Panc1 (cell line): ENCODE results near the gene HS6ST3.

Source experiments
- POLR2AphosphoS5 ChIP-seq: IDR thresholded peaks from 2 replicates; pipeline ENCODE4 v1.6.1; 2012; ENCODE audit warnings: mild to moderate bottlenecking, low read depth, low read length, moderate library complexity
- SIN3A ChIP-seq: IDR thresholded peaks from 2 replicates; pipeline ENCODE4 v1.6.1; 2012; ENCODE audit warnings: low read depth, mild to moderate bottlenecking, low read length, moderate library complexity, borderline replicate concordance; ENCODE audit not compliant: insufficient read depth
- TCF7L2 ChIP-seq: IDR thresholded peaks from 2 replicates; pipeline ENCODE4 v1.6.1; 2011; ENCODE audit warnings: mild to moderate bottlenecking, low read depth, low read length, inconsistent platforms
- TF ChIP-seq, protein P1 (sequence below): fragments of 450-650 bp; IDR thresholded peaks from 2 replicates; pipeline ENCODE4 v1.5.1; 2017; ENCODE audit warnings: mild to moderate bottlenecking
- TF ChIP-seq, protein P2 (sequence below), 2 experiments: IDR thresholded peaks; 2 replicates each; pipeline ENCODE4 v1.6.1; 2011 to 2012; ENCODE audit warnings: low read depth in 2 of 2, control low read depth in 1 of 2, low read length in 1 of 2, mild to moderate bottlenecking in 1 of 2, moderate library complexity in 1 of 2; ENCODE audit not compliant: insufficient read depth in 1 of 2

DNA sequence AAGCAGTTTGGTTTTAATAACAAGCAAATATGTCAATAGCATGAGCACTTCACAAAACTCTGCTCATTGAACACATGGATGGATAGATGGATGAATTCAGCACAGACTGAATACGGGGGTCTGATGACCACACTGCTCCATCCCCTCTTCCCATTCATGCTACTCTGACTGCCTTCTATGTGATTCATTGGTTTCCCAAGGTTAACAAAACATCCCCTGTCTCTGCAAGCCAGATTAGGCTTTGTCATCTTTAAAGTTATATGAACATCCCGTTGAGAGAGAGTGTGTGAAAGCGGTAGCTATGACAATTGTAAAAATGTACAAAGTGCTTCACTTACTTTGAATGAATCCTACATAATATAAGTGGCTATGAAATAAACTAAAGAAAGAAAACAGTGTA is 651.9 kb downstream of the HS6ST3 start:
- TF ChIP-seq, protein P1, sequence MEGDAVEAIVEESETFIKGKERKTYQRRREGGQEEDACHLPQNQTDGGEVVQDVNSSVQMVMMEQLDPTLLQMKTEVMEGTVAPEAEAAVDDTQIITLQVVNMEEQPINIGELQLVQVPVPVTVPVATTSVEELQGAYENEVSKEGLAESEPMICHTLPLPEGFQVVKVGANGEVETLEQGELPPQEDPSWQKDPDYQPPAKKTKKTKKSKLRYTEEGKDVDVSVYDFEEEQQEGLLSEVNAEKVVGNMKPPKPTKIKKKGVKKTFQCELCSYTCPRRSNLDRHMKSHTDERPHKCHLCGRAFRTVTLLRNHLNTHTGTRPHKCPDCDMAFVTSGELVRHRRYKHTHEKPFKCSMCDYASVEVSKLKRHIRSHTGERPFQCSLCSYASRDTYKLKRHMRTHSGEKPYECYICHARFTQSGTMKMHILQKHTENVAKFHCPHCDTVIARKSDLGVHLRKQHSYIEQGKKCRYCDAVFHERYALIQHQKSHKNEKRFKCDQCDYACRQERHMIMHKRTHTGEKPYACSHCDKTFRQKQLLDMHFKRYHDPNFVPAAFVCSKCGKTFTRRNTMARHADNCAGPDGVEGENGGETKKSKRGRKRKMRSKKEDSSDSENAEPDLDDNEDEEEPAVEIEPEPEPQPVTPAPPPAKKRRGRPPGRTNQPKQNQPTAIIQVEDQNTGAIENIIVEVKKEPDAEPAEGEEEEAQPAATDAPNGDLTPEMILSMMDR = no peak
- TF ChIP-seq SIN3A = no peak
- TF ChIP-seq, protein P2, sequence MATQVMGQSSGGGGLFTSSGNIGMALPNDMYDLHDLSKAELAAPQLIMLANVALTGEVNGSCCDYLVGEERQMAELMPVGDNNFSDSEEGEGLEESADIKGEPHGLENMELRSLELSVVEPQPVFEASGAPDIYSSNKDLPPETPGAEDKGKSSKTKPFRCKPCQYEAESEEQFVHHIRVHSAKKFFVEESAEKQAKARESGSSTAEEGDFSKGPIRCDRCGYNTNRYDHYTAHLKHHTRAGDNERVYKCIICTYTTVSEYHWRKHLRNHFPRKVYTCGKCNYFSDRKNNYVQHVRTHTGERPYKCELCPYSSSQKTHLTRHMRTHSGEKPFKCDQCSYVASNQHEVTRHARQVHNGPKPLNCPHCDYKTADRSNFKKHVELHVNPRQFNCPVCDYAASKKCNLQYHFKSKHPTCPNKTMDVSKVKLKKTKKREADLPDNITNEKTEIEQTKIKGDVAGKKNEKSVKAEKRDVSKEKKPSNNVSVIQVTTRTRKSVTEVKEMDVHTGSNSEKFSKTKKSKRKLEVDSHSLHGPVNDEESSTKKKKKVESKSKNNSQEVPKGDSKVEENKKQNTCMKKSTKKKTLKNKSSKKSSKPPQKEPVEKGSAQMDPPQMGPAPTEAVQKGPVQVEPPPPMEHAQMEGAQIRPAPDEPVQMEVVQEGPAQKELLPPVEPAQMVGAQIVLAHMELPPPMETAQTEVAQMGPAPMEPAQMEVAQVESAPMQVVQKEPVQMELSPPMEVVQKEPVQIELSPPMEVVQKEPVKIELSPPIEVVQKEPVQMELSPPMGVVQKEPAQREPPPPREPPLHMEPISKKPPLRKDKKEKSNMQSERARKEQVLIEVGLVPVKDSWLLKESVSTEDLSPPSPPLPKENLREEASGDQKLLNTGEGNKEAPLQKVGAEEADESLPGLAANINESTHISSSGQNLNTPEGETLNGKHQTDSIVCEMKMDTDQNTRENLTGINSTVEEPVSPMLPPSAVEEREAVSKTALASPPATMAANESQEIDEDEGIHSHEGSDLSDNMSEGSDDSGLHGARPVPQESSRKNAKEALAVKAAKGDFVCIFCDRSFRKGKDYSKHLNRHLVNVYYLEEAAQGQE (IDR thresholded peaks at IDR 0.05; ENCODE audit: insufficient read depth in 1 of 2, low read depth in 2 of 2, low read length in 1 of 2) = no peak
- TF ChIP-seq POLR2AphosphoS5 = no peak
- no peak for TF ChIP-seq TCF7L2
